Liver (tissue), 8 donors: ENCODE measurements around the gene CCR5AS.

ENCODE experiments used
- DNase-seq: peaks from one replicate; pipeline ENCODE4 v3.0.0-alpha.2; 2017; ENCODE audit warnings: low spot score
- H3K27ac ChIP-seq, 2 donors: one replicate each; pipeline ENCODE4 v1.7.0; 2013; ENCODE audit warnings: inconsistent platforms in 2 of 2, low read length in 2 of 2, control low read depth in 1 of 2, low read depth in 1 of 2, mild to moderate bottlenecking in 1 of 2
- H3K27me3 ChIP-seq, 4 donors: one replicate each; pipeline versions ENCODE4 v1.6.1 to v1.7.0; 2013; ENCODE audit warnings: low read length in 3 of 4, inconsistent platforms in 1 of 4, mild to moderate bottlenecking in 1 of 4, moderate library complexity in 1 of 4; ENCODE audit not compliant: control insufficient read depth in 4 of 4, insufficient read depth in 4 of 4
- H3K36me3 ChIP-seq, 4 donors: one replicate each; pipeline versions ENCODE4 v1.6.1 to v1.7.0; 2013; ENCODE audit warnings: low read length in 3 of 4, mild to moderate bottlenecking in 3 of 4, low read depth in 1 of 4, moderate library complexity in 1 of 4; ENCODE audit not compliant: control insufficient read depth in 4 of 4, insufficient read depth in 3 of 4
- H3K4me1 ChIP-seq, 4 donors: one replicate each; pipeline versions ENCODE4 v1.6.1 to v1.7.0; 2013; ENCODE audit warnings: low read length in 3 of 4, mild to moderate bottlenecking in 3 of 4, moderate library complexity in 1 of 4; ENCODE audit not compliant: control insufficient read depth in 4 of 4, insufficient read depth in 4 of 4
- H3K4me3 ChIP-seq, 3 donors: one replicate each; pipeline versions ENCODE4 v1.6.1 to v1.7.0; 2013; ENCODE audit warnings: low read length in 3 of 3, control low read depth in 1 of 3, low read depth in 1 of 3, mild to moderate bottlenecking in 1 of 3
- H3K9ac ChIP-seq, 2 donors: one replicate each; pipeline ENCODE4 v1.7.0; 2013; ENCODE audit warnings: low read length in 2 of 2, mild to moderate bottlenecking in 2 of 2, moderate library complexity in 2 of 2, control low read depth in 1 of 2, low read depth in 1 of 2
- H3K9me3 ChIP-seq, 4 donors: one replicate each; pipeline versions ENCODE4 v1.6.1 to v1.7.0; 2013; ENCODE audit warnings: low read length in 3 of 4; ENCODE audit not compliant: control insufficient read depth in 4 of 4
- ATF3 ChIP-seq: IDR thresholded peaks from 2 replicates; pipeline ENCODE4 v1.6.1; 2016; ENCODE audit warnings: antibody characterized with exemption
- FOXA2 ChIP-seq: IDR thresholded peaks from 2 replicates; pipeline ENCODE4 v1.6.1; 2016; ENCODE audit warnings: antibody characterized with exemption
- GABPA ChIP-seq, 2 donors: IDR thresholded peaks in 1 of 2; conservative IDR thresholded peaks in 1 of 2; 2 replicates each; pipeline ENCODE4 v1.6.1; 2016; ENCODE audit warnings: antibody characterized with exemption in 2 of 2, mild to moderate bottlenecking in 1 of 2, moderate library complexity in 1 of 2
- HNF4A ChIP-seq, 2 donors: conservative IDR thresholded peaks; 2 replicates each; pipeline ENCODE4 v1.6.1; 2016; ENCODE audit warnings: antibody characterized with exemption in 2 of 2, mild to moderate bottlenecking in 2 of 2
- HNF4G ChIP-seq: IDR thresholded peaks from 2 replicates; pipeline ENCODE4 v1.6.1; 2016; ENCODE audit warnings: antibody characterized with exemption
- JUND ChIP-seq, 2 donors: IDR thresholded peaks; 2 replicates each; pipeline ENCODE4 v1.6.1; 2016; ENCODE audit warnings: antibody characterized with exemption in 2 of 2
- RAD21 ChIP-seq, 2 donors: IDR thresholded peaks; 2 replicates each; pipeline ENCODE4 v1.6.1; 2016; ENCODE audit warnings: antibody characterized with exemption in 2 of 2, mild to moderate bottlenecking in 2 of 2
- RXRA ChIP-seq, 2 donors: IDR thresholded peaks; 2 replicates each; pipeline ENCODE4 v1.6.1; 2017 to 2018; ENCODE audit warnings: antibody characterized with exemption in 2 of 2, mild to moderate bottlenecking in 1 of 2
- SP1 ChIP-seq: IDR thresholded peaks from 2 replicates; pipeline ENCODE4 v1.6.1; 2018; ENCODE audit warnings: antibody characterized with exemption, mild to moderate bottlenecking
- TAF1 ChIP-seq: conservative IDR thresholded peaks from 2 replicates; pipeline ENCODE4 v1.6.1; 2016; ENCODE audit warnings: antibody characterized with exemption, mild to moderate bottlenecking
- YY1 ChIP-seq: IDR thresholded peaks from 2 replicates; pipeline ENCODE4 v1.6.1; 2016; ENCODE audit warnings: antibody characterized with exemption, mild to moderate bottlenecking
- WGBS: extraction: QIAGEN DNeasy Blood & Tissue Kit; methylation state at CpG from one replicate; pipeline ENCODE4 v1.1.7; 2013; 5-methylcytosine and 5-hydroxymethylcytosine counted together
- TF ChIP-seq, protein P1 (sequence below): IDR thresholded peaks from 2 replicates; pipeline ENCODE4 v1.6.1; 2016; ENCODE audit warnings: antibody characterized with exemption
- TF ChIP-seq, protein P2 (sequence below): IDR thresholded peaks from 2 replicates; pipeline ENCODE4 v1.6.1; 2016; ENCODE audit warnings: antibody characterized with exemption
- TF ChIP-seq, protein P3 (sequence below): fragments of 150-350 bp; IDR thresholded peaks from 2 replicates; pipeline ENCODE4 v1.5.1; 2017; ENCODE audit warnings: improper control_type of control experiment, low read depth, low read length; ENCODE audit not compliant: missing input control
- TF ChIP-seq, protein P4 (sequence below): IDR thresholded peaks from 2 replicates; pipeline ENCODE4 v1.6.1; 2016; ENCODE audit warnings: antibody characterized with exemption, mild to moderate bottlenecking
- donor health status: healthy.
- donor health status: healthy.
- donor health status: healthy.
- donor health status: healthy.
- donor health status: healthy.

The CCR5AS gene

DNA sequence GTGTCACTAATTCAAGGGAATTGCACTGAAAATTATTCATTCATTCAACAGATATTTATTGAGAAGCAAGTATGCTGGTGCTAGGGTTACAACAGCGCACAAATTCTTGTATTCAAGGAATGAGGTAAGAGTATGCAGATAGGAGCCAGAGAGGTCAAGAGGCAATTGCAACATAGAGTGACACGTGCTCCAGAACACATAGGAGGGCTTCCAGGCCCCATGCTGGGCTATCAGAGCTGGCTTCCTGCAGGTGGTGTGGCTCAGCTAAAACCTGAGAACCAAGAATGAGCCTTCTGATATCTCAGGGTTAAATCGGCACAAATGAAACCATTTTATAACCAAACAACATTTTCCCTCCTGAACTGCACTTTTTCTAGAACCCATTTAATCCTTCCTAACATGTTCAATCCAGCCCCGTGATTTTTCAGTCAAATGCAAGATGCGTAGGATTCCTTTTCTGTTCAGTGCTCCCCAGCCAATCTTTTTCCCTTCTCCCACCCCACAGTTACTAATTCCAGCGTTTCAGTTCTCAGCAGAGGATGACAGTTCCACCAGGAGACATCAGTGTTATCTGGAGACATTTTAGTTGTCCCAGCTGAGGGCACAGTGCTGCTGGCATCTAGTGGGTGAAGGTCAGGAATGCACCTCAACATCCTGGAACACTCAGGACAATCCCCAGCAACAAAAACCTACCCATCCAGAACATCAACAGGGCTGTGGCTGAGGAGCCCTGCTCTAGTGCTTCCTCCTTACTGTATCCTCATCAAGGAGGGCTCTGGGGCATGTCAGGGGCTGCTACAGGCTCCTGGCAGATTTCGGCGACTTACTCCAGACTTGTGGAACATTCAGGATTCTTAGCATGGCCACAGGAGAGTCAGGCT is 13.1 kb downstream of the CCR5AS start:
- WGBS: 77% methylated on average over 8 of the region's 8 CpGs
- Histone ChIP-seq H3K9ac (no peak overlapping the region), H3K4me1 (no peaks in the 10 kb centered on the region), H3K27me3 (no peaks in the 10 kb centered on the region), H3K36me3 (no peaks in the 10 kb centered on the region), H3K9me3 (no peaks in the 10 kb centered on the region), H3K27ac (no peak overlapping the region), H3K4me3 (no peak overlapping the region)
- no peak for DNase-seq
- TF ChIP-seq, protein P1, sequence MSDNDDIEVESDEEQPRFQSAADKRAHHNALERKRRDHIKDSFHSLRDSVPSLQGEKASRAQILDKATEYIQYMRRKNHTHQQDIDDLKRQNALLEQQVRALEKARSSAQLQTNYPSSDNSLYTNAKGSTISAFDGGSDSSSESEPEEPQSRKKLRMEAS: no peak
- TF ChIP-seq, protein P2, sequence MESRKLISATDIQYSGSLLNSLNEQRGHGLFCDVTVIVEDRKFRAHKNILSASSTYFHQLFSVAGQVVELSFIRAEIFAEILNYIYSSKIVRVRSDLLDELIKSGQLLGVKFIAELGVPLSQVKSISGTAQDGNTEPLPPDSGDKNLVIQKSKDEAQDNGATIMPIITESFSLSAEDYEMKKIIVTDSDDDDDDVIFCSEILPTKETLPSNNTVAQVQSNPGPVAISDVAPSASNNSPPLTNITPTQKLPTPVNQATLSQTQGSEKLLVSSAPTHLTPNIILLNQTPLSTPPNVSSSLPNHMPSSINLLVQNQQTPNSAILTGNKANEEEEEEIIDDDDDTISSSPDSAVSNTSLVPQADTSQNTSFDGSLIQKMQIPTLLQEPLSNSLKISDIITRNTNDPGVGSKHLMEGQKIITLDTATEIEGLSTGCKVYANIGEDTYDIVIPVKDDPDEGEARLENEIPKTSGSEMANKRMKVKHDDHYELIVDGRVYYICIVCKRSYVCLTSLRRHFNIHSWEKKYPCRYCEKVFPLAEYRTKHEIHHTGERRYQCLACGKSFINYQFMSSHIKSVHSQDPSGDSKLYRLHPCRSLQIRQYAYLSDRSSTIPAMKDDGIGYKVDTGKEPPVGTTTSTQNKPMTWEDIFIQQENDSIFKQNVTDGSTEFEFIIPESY: no peak
- no peak for TF ChIP-seq TAF1
- TF ChIP-seq, protein P3, sequence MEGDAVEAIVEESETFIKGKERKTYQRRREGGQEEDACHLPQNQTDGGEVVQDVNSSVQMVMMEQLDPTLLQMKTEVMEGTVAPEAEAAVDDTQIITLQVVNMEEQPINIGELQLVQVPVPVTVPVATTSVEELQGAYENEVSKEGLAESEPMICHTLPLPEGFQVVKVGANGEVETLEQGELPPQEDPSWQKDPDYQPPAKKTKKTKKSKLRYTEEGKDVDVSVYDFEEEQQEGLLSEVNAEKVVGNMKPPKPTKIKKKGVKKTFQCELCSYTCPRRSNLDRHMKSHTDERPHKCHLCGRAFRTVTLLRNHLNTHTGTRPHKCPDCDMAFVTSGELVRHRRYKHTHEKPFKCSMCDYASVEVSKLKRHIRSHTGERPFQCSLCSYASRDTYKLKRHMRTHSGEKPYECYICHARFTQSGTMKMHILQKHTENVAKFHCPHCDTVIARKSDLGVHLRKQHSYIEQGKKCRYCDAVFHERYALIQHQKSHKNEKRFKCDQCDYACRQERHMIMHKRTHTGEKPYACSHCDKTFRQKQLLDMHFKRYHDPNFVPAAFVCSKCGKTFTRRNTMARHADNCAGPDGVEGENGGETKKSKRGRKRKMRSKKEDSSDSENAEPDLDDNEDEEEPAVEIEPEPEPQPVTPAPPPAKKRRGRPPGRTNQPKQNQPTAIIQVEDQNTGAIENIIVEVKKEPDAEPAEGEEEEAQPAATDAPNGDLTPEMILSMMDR: no peak
- no peak for TF ChIP-seq RAD21 (IDR thresholded peaks at IDR 0.05)
- TF ChIP-seq RXRA (IDR thresholded peaks at IDR 0.05): no peak
- no peak for TF ChIP-seq HNF4G
- no peak for TF ChIP-seq YY1
- TF ChIP-seq SP1: no peak
- no peak for TF ChIP-seq HNF4A (conservative IDR thresholded peaks at IDR 0.05)
- no peak for TF ChIP-seq JUND (IDR thresholded peaks at IDR 0.05)
- no peak for TF ChIP-seq FOXA2

- Histone ChIP-seq H3K4me1 (no peaks in the 10 kb centered on the region), H3K9me3 (no peaks in the 10 kb centered on the region), H3K9ac (no peak overlapping the region), H3K27ac (no peak overlapping the region), H3K27me3 (no peaks in the 10 kb centered on the region), H3K36me3 (no peaks in the 10 kb centered on the region), H3K4me3 (no peak overlapping the region)
- 75% methylated on average over 2 of the region's 2 CpGs for WGBS
- TF ChIP-seq HNF4G: no peak
- no peak for TF ChIP-seq ATF3
- TF ChIP-seq, protein P2: no peak
- TF ChIP-seq TAF1: no peak
- TF ChIP-seq, protein P1: no peak
- TF ChIP-seq, protein P3: no peak
- no peak for TF ChIP-seq RXRA (IDR thresholded peaks at IDR 0.05)
- TF ChIP-seq JUND (IDR thresholded peaks at IDR 0.05): no peak
- no peak for TF ChIP-seq FOXA2
- no peak for TF ChIP-seq SP1
- no peak for TF ChIP-seq GABPA (IDR thresholded peaks at IDR 0.05 in 1 of 2, conservative IDR thresholded peaks at IDR 0.05 in 1 of 2)
- TF ChIP-seq HNF4A (conservative IDR thresholded peaks at IDR 0.05): no peak
- TF ChIP-seq YY1: no peak
- TF ChIP-seq, protein P4, sequence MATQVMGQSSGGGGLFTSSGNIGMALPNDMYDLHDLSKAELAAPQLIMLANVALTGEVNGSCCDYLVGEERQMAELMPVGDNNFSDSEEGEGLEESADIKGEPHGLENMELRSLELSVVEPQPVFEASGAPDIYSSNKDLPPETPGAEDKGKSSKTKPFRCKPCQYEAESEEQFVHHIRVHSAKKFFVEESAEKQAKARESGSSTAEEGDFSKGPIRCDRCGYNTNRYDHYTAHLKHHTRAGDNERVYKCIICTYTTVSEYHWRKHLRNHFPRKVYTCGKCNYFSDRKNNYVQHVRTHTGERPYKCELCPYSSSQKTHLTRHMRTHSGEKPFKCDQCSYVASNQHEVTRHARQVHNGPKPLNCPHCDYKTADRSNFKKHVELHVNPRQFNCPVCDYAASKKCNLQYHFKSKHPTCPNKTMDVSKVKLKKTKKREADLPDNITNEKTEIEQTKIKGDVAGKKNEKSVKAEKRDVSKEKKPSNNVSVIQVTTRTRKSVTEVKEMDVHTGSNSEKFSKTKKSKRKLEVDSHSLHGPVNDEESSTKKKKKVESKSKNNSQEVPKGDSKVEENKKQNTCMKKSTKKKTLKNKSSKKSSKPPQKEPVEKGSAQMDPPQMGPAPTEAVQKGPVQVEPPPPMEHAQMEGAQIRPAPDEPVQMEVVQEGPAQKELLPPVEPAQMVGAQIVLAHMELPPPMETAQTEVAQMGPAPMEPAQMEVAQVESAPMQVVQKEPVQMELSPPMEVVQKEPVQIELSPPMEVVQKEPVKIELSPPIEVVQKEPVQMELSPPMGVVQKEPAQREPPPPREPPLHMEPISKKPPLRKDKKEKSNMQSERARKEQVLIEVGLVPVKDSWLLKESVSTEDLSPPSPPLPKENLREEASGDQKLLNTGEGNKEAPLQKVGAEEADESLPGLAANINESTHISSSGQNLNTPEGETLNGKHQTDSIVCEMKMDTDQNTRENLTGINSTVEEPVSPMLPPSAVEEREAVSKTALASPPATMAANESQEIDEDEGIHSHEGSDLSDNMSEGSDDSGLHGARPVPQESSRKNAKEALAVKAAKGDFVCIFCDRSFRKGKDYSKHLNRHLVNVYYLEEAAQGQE: no peak
- DNase-seq: no peak
Observed at GRCh38 chr3:46393011-46393410, 13.9 kb downstream of the CCR5AS start.
